Mesenchymal stem cell (in vitro differentiated cells and primary cell): ENCODE measurements around the gene BCR.

Experiments used
- DNase-seq: peaks from one replicate; pipeline ENCODE4 v3.0.0-alpha.2; 2013
- H2AFZ ChIP-seq: one replicate; pipeline ENCODE4 v1.6.1; 2013; ENCODE audit warnings: low read depth, mild to moderate bottlenecking, control low read depth, inconsistent platforms, low read length, moderate library complexity
- H2AK5ac ChIP-seq: 2 replicates; pipeline ENCODE4 v1.6.1; 2013; ENCODE audit warnings: low read length, moderate library complexity, mild to moderate bottlenecking, inconsistent platforms; ENCODE audit not compliant: severe bottlenecking
- H2BK120ac ChIP-seq: one replicate; pipeline ENCODE4 v1.6.1; 2013; ENCODE audit warnings: low read depth, mild to moderate bottlenecking, inconsistent platforms, low read length, moderate library complexity
- H2BK12ac ChIP-seq, 2 experiments: one replicate each; pipeline ENCODE4 v1.6.1; 2013; ENCODE audit warnings: inconsistent platforms in 2 of 2, low read length in 2 of 2, mild to moderate bottlenecking in 2 of 2, moderate library complexity in 2 of 2, control low read depth in 1 of 2
- H2BK15ac ChIP-seq: one replicate; pipeline ENCODE4 v1.6.1; 2013; ENCODE audit warnings: mild to moderate bottlenecking, low read depth, inconsistent platforms; ENCODE audit not compliant: poor library complexity, severe bottlenecking
- H2BK5ac ChIP-seq: 2 replicates; pipeline ENCODE4 v1.6.1; 2013; ENCODE audit warnings: low read depth, mild to moderate bottlenecking, low read length, control low read depth, inconsistent platforms; ENCODE audit not compliant: poor library complexity, severe bottlenecking
- H3K14ac ChIP-seq, 2 experiments: one replicate each; pipeline ENCODE4 v1.6.1; 2013; ENCODE audit warnings: inconsistent platforms in 2 of 2, low read length in 2 of 2, control low read depth in 1 of 2, mild to moderate bottlenecking in 1 of 2, moderate library complexity in 1 of 2
- H3K18ac ChIP-seq, 2 experiments: one replicate each; pipeline ENCODE4 v1.6.1; 2013; ENCODE audit warnings: inconsistent platforms in 2 of 2, low read length in 2 of 2, control low read depth in 1 of 2, low read depth in 1 of 2, mild to moderate bottlenecking in 1 of 2
- H3K23ac ChIP-seq, 2 experiments: one replicate each; pipeline ENCODE4 v1.6.1; 2013; ENCODE audit warnings: inconsistent platforms in 2 of 2, low read length in 2 of 2, mild to moderate bottlenecking in 2 of 2, moderate library complexity in 2 of 2, control low read depth in 1 of 2
- H3K27ac ChIP-seq: 2 replicates; pipeline ENCODE4 v1.5.1; 2013; ENCODE audit warnings: mild to moderate bottlenecking, moderate library complexity, low read length, control low read depth, inconsistent platforms; ENCODE audit not compliant: poor library complexity, severe bottlenecking
- H3K27me3 ChIP-seq, 2 experiments: 2 replicates each; pipeline versions ENCODE4 v1.6.1 to v1.7.0; 2013; ENCODE audit warnings: low read length in 2 of 2, mild to moderate bottlenecking in 2 of 2, moderate library complexity in 2 of 2, control low read depth in 1 of 2, inconsistent platforms in 1 of 2; ENCODE audit not compliant: control insufficient read depth in 1 of 2, insufficient read depth in 1 of 2
- H3K36me3 ChIP-seq, 2 experiments: 2 replicates each; pipeline versions ENCODE4 v1.6.1 to v1.7.0; 2013; ENCODE audit warnings: low read length in 2 of 2, control low read depth in 1 of 2, inconsistent platforms in 1 of 2, low read depth in 1 of 2, mild to moderate bottlenecking in 1 of 2; ENCODE audit not compliant: insufficient read depth in 2 of 2, control insufficient read depth in 1 of 2
- H3K4ac ChIP-seq, 2 experiments: one replicate each; pipeline ENCODE4 v1.6.1; 2013; ENCODE audit warnings: inconsistent platforms in 2 of 2, low read length in 2 of 2, mild to moderate bottlenecking in 2 of 2, moderate library complexity in 2 of 2, control low read depth in 1 of 2, low read depth in 1 of 2
- H3K4me1 ChIP-seq: 2 replicates; pipeline ENCODE4 v1.6.1; 2013; ENCODE audit warnings: low read depth, low read length, control low read depth; ENCODE audit not compliant: control insufficient read depth, insufficient read depth
- H3K4me2 ChIP-seq: 2 replicates; pipeline ENCODE4 v1.6.1; 2013; ENCODE audit warnings: low read length, mild to moderate bottlenecking, inconsistent platforms; ENCODE audit not compliant: poor library complexity, severe bottlenecking
- H3K4me3 ChIP-seq, 2 experiments: 2 replicates each; pipeline versions ENCODE4 v1.5.1 to v1.7.0; 2013; ENCODE audit warnings: low read length in 2 of 2, mild to moderate bottlenecking in 2 of 2, control low read depth in 1 of 2, low read depth in 1 of 2; ENCODE audit not compliant: insufficient read depth in 1 of 2
- H3K79me1 ChIP-seq: replicated peaks from 2 replicates; pipeline ENCODE4 v1.6.1; 2013; ENCODE audit warnings: mild to moderate bottlenecking, control low read depth, low read length, inconsistent platforms; ENCODE audit not compliant: poor library complexity, severe bottlenecking
- H3K9ac ChIP-seq: 2 replicates; pipeline ENCODE4 v1.7.0; 2013; ENCODE audit warnings: mild to moderate bottlenecking, low read length, moderate library complexity
- H3K9me3 ChIP-seq: 2 replicates; pipeline ENCODE4 v1.7.0; 2013; ENCODE audit warnings: mild to moderate bottlenecking, low read length; ENCODE audit not compliant: control insufficient read depth
- H4K8ac ChIP-seq: one replicate; pipeline ENCODE4 v1.6.1; 2013; ENCODE audit warnings: inconsistent platforms, mild to moderate bottlenecking, low read length, moderate library complexity
- H4K91ac ChIP-seq: one replicate; pipeline ENCODE4 v1.6.1; 2013; ENCODE audit warnings: mild to moderate bottlenecking, low read length, inconsistent platforms
- WGBS: methylation state at CpG from one replicate; pipeline ENCODE4 v1.1.7; 2013; ENCODE audit warnings: mixed read lengths; 5-methylcytosine and 5-hydroxymethylcytosine counted together

Gene BCR

GRCh38 chr22:23292453-23293350, 112.4 kb downstream of the BCR start:
- 91% methylated on average over 15 of the region's 17 CpGs for WGBS
- no peak overlapping the region for H2BK12ac ChIP-seq
- H3K18ac ChIP-seq = no peak overlapping the region

GRCh38 chr22:23293720-23294119, 113.4 kb downstream of the BCR start:
- WGBS = 97% methylated on average over 13 of the region's 14 CpGs
- Histone ChIP-seq H4K91ac (no peak overlapping the region), H3K4me1 (no peaks in the 10 kb centered on the region)

More at GRCh38 chr22:23292453-23293350, 112.4 kb downstream of the BCR start:
- Histone ChIP-seq H4K8ac (no peak overlapping the region), H3K4ac (no peak overlapping the region), H3K36me3 (peaks cover 91 to 92% of the 10 kb centered on the region in 2 experiments), H3K9me3 (no peaks in the 10 kb centered on the region), H2BK5ac (no peak overlapping the region), H2BK15ac (no peak overlapping the region), H2AFZ (no peak overlapping the region), H2BK120ac (no peak overlapping the region), H3K23ac (no peak overlapping the region), H3K27ac (no peak overlapping the region), H4K91ac (no peak overlapping the region), H3K9ac (no peak overlapping the region), H3K4me2 (no peak overlapping the region), H3K4me3 (no peak overlapping the region), H2AK5ac (no peak overlapping the region), H3K27me3 (no peaks in the 10 kb centered on the region), H3K4me1 (no peaks in the 10 kb centered on the region), H3K79me1 (no peaks in the 10 kb centered on the region), H3K14ac (no peak overlapping the region)
- no peak for DNase-seq

GRCh38 chr22:23294221-23294620, 113.9 kb downstream of the BCR start:
- no peak overlapping the region for H4K8ac ChIP-seq
- H2BK12ac ChIP-seq = no peak overlapping the region
- H3K4me2 ChIP-seq = no peak overlapping the region
- no peak overlapping the region for H2BK5ac ChIP-seq
- no peak overlapping the region for H2AK5ac ChIP-seq
- 97% methylated on average over 10 of the region's 11 CpGs for WGBS
- H3K4ac ChIP-seq = no peak overlapping the region
- H2BK120ac ChIP-seq = no peak overlapping the region
- H3K18ac ChIP-seq = no peak overlapping the region
- DNase-seq = no peak
- H3K27ac ChIP-seq = no peak overlapping the region
- no peak overlapping the region for H2BK15ac ChIP-seq
- peaks cover 86 to 88% of the 10 kb centered on the region in 2 experiments for H3K36me3 ChIP-seq
- no peaks in the 10 kb centered on the region for H3K79me1 ChIP-seq
- no peaks in the 10 kb centered on the region for H3K27me3 ChIP-seq
- no peak overlapping the region for H4K91ac ChIP-seq
- no peaks in the 10 kb centered on the region for H3K9me3 ChIP-seq
- no peak overlapping the region for H3K4me3 ChIP-seq
- no peak overlapping the region for H2AFZ ChIP-seq
- no peak overlapping the region for H3K23ac ChIP-seq
- H3K14ac ChIP-seq = no peak overlapping the region
- H3K4me1 ChIP-seq = no peaks in the 10 kb centered on the region
- no peak overlapping the region for H3K9ac ChIP-seq

More at GRCh38 chr22:23293720-23294119, 113.4 kb downstream of the BCR start:
- DNase-seq = no peak
- Histone ChIP-seq H2BK120ac (no peak overlapping the region), H3K27me3 (no peaks in the 10 kb centered on the region), H2BK15ac (no peak overlapping the region), H4K8ac (no peak overlapping the region), H2BK5ac (no peak overlapping the region), H3K18ac (no peak overlapping the region), H3K27ac (no peak overlapping the region), H3K79me1 (no peaks in the 10 kb centered on the region), H3K9me3 (no peaks in the 10 kb centered on the region), H2AK5ac (no peak overlapping the region), H3K4ac (no peak overlapping the region), H3K4me2 (no peak overlapping the region), H3K14ac (no peak overlapping the region), H2BK12ac (no peak overlapping the region), H3K9ac (no peak overlapping the region), H3K23ac (no peak overlapping the region), H2AFZ (no peak overlapping the region), H3K4me3 (no peak overlapping the region), H3K36me3 (peaks cover 89 to 91% of the 10 kb centered on the region in 2 experiments)

GRCh38 chr22:23300476-23300875, 120.2 kb downstream of the BCR start:
- no peak overlapping the region for H3K14ac ChIP-seq
- H3K23ac ChIP-seq = no peak overlapping the region
- H3K18ac ChIP-seq = no peak overlapping the region
- no peaks in the 10 kb centered on the region for H3K9me3 ChIP-seq
- peaks cover 64 to 68% of the 10 kb centered on the region in 2 experiments for H3K36me3 ChIP-seq
- no peak overlapping the region for H3K4ac ChIP-seq
- peaks cover 16% of the 10 kb centered on the region for H3K4me1 ChIP-seq
- no peak overlapping the region for H2BK12ac ChIP-seq
- H3K27ac ChIP-seq = no peak overlapping the region
- H2BK5ac ChIP-seq = no peak overlapping the region
- no peak for DNase-seq
- 95% methylated on average over 5 of the region's 6 CpGs for WGBS
- no peaks in the 10 kb centered on the region for H3K79me1 ChIP-seq
- no peak overlapping the region for H4K8ac ChIP-seq
- no peak overlapping the region for H3K4me2 ChIP-seq
- H2BK15ac ChIP-seq = no peak overlapping the region
- no peak overlapping the region for H2BK120ac ChIP-seq
- H3K9ac ChIP-seq = no peak overlapping the region
- H2AK5ac ChIP-seq = no peak overlapping the region
- no peak overlapping the region for H2AFZ ChIP-seq
- H4K91ac ChIP-seq = no peak overlapping the region
- no peak overlapping the region for H3K4me3 ChIP-seq
- H3K27me3 ChIP-seq = no peaks in the 10 kb centered on the region
